DMS53 (cell line): Measurements from ENCODE around the gene C1orf198.

ENCODE experiments used
- DNase-seq: peaks from one replicate; lab custom pipeline; 2025; lab: John Stamatoyannopoulos, UW

C1orf198 gene

GRCh38 chr1:230867903-230868735 lies at the start of gene C1orf198:
Gene C1orf198, minus strand, starts transcription at chr1:230868521. Its CDS starts 9 bp downstream, at chr1:230868512.
- DNase-seq, result peak; percentile 86

GRCh38 chr1:230917284-230918135 lies 49.2 kb upstream of the C1orf198 start:
- peak; percentile 94 for DNase-seq

GRCh38 chr1:230916587-230917283 lies 48.4 kb upstream of the C1orf198 start:
- DNase-seq, result no peak

- no peak for DNase-seq
Measured at GRCh38 chr1:230915078-230915477, 46.8 kb upstream of the C1orf198 start.

GRCh38 chr1:230913496-230913895 lies 45.2 kb upstream of the C1orf198 start:
- DNase-seq, result no peak

- no peak for DNase-seq
Measured at GRCh38 chr1:230910755-230911117, 42.4 kb upstream of the C1orf198 start.

- DNase-seq, result no peak
Measured at GRCh38 chr1:230909974-230910754, 41.8 kb upstream of the C1orf198 start.

GRCh38 chr1:230907472-230908205 lies 39.3 kb upstream of the C1orf198 start:
- DNase-seq, result no peak

GRCh38 chr1:230906226-230906625 lies 37.9 kb upstream of the C1orf198 start:
- no peak for DNase-seq

- no peak for DNase-seq
Measured at GRCh38 chr1:230905733-230906132, 37.4 kb upstream of the C1orf198 start.

- no peak for DNase-seq
Measured at GRCh38 chr1:230902349-230902923, 34.1 kb upstream of the C1orf198 start.

- peak; percentile 14 for DNase-seq
Measured at GRCh38 chr1:230901671-230902070, 33.4 kb upstream of the C1orf198 start.

GRCh38 chr1:230900984-230901383 lies 32.7 kb upstream of the C1orf198 start:
- DNase-seq, result no peak

GRCh38 chr1:230899841-230900251 lies 31.5 kb upstream of the C1orf198 start:
- no peak for DNase-seq

GRCh38 chr1:230898748-230899147 lies 30.4 kb upstream of the C1orf198 start:
- DNase-seq, result no peak

GRCh38 chr1:230898144-230898543 lies 29.8 kb upstream of the C1orf198 start:
- no peak for DNase-seq

- no peak for DNase-seq
Measured at GRCh38 chr1:230896779-230897178, 28.5 kb upstream of the C1orf198 start.

- no peak for DNase-seq
Measured at GRCh38 chr1:230895452-230895851, 27.1 kb upstream of the C1orf198 start.

GRCh38 chr1:230894664-230895063 lies 26.3 kb upstream of the C1orf198 start:
- DNase-seq, result no peak

- no peak for DNase-seq
Measured at GRCh38 chr1:230894032-230894431, 25.7 kb upstream of the C1orf198 start.
